Stomach smooth muscle (tissue), 2 donors: ENCODE results near the gene SNTG2.

Source experiments
- H3K27ac ChIP-seq: one replicate; pipeline ENCODE4 v1.7.0; 2013; ENCODE audit warnings: mild to moderate bottlenecking, low read length, inconsistent platforms
- H3K27me3 ChIP-seq, 2 donors: one replicate each; pipeline ENCODE4 v1.7.0; 2013; ENCODE audit warnings: low read length in 2 of 2; ENCODE audit not compliant: insufficient read depth in 2 of 2, control insufficient read depth in 1 of 2
- H3K36me3 ChIP-seq, 2 donors: one replicate each; pipeline ENCODE4 v1.7.0; 2013; ENCODE audit warnings: low read length in 2 of 2; ENCODE audit not compliant: control insufficient read depth in 2 of 2, insufficient read depth in 2 of 2
- H3K4me1 ChIP-seq: one replicate; pipeline ENCODE4 v1.7.0; 2013; ENCODE audit warnings: low read length; ENCODE audit not compliant: control insufficient read depth, insufficient read depth
- H3K4me3 ChIP-seq, 2 donors: one replicate each; pipeline ENCODE4 v1.7.0; 2013; ENCODE audit warnings: low read length in 2 of 2
- H3K9ac ChIP-seq, 2 donors: one replicate each; pipeline ENCODE4 v1.7.0; 2013; ENCODE audit warnings: low read length in 2 of 2, mild to moderate bottlenecking in 1 of 2
- H3K9me3 ChIP-seq, 2 donors: one replicate each; pipeline ENCODE4 v1.7.0; 2013; ENCODE audit warnings: low read length in 2 of 2; ENCODE audit not compliant: control insufficient read depth in 2 of 2
- donor health status: healthy.
- donor health status: Pancreatic carcinoma.

The SNTG2 gene

DNA sequence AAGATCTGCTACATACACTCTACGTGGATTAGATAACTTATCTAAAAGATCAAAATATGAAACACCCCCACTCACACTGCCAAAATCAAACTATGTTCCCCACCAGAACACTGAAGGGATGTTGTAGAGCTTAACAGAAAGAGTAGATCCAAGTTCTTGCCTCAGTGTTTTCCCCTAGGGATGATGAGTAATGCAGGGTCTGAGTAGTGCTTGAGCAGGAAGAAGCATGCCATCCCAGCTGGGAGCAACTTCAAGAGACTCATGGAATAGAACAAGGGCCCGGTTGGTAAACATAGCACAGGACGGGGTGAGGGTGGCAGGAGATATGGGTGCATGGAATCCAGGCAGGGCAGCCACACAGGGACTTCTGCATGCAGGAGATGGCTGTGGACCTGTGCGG, 74.3 kb downstream of the SNTG2 start:
- H3K36me3 ChIP-seq, result no peaks in the 10 kb centered on the region
- H3K4me3 ChIP-seq, result no peak overlapping the region
- H3K9ac ChIP-seq, result no peak overlapping the region
- no peaks in the 10 kb centered on the region for H3K27me3 ChIP-seq
- H3K9me3 ChIP-seq, result no peaks in the 10 kb centered on the region
- no peaks in the 10 kb centered on the region for H3K4me1 ChIP-seq
- H3K27ac ChIP-seq, result no peak overlapping the region

DNA sequence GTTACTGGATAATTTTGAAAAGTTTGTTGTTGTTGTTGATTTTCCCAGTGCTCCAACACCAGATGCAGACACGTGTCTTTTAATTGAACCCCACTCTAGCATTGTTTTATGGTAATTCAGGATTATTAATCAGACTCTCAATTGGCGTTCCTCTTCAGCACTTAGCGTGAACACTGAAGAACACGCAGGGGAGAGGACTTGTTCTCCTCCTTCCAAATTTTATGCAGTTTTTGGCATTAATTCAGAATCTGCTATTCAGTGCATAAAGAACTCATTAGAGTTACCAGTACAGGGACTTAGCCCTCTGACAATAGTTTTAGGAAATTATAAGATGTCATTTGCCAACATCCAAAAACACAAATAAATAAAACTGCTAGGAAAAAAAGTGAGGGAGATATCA, 75.5 kb downstream of the SNTG2 start:
- Histone ChIP-seq H3K36me3 (no peaks in the 10 kb centered on the region), H3K27me3 (no peaks in the 10 kb centered on the region), H3K4me1 (no peaks in the 10 kb centered on the region)

DNA sequence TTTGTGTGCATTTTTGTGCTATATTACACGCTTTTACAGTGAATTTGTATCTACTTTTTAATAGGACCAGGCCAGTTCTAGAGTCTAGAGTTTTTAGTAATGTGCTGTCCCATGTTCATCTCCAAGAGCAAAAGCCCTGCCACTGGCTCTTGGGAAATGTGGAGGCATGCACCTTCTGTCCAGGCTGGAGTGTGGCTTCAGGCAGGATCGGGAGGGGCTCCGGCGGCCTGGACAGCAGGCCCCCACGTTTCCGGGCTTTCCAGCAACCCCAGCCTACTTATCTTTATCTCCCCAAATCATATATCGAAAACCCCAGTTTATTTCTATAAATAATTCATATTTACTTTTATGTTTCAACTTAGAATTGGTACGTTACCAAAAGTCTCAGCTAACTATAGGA, 78.2 kb downstream of the SNTG2 start:
- Histone ChIP-seq H3K9ac (no peak overlapping the region), H3K36me3 (no peaks in the 10 kb centered on the region), H3K4me1 (no peaks in the 10 kb centered on the region), H3K4me3 (no peak overlapping the region), H3K27me3 (no peaks in the 10 kb centered on the region), H3K27ac (no peak overlapping the region), H3K9me3 (no peaks in the 10 kb centered on the region)

More for the DNA sequence above, 75.5 kb downstream of the SNTG2 start:
- no peaks in the 10 kb centered on the region for H3K9me3 ChIP-seq
- no peak overlapping the region for H3K4me3 ChIP-seq
- H3K27ac ChIP-seq, result no peak overlapping the region
- H3K9ac ChIP-seq, result no peak overlapping the region

DNA sequence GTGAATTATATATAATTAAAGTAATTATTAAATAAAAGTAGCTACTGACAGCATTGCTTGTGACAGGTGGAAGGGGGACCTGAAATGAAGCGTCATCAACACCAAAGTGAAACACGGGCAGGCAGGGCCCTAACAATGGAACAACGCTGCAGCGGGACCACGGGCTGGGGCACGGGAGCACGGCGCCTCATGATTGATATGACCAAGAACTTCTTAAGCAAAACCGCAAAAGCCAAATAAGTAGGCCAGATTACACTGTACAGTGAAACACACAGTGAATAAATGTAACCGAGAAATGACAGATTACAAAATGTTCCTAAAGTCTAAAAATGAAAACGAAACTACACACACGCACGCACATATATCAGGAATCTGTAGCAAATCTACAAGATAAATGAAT, 81.4 kb downstream of the SNTG2 start:
- H3K27me3 ChIP-seq, result peaks cover 0 to 3% of the 10 kb centered on the region in 2 donors
- H3K9ac ChIP-seq, result no peak overlapping the region
- H3K36me3 ChIP-seq, result no peaks in the 10 kb centered on the region
- no peak overlapping the region for H3K27ac ChIP-seq
- H3K9me3 ChIP-seq, result no peaks in the 10 kb centered on the region
- H3K4me1 ChIP-seq, result no peaks in the 10 kb centered on the region
- no peak overlapping the region for H3K4me3 ChIP-seq

DNA sequence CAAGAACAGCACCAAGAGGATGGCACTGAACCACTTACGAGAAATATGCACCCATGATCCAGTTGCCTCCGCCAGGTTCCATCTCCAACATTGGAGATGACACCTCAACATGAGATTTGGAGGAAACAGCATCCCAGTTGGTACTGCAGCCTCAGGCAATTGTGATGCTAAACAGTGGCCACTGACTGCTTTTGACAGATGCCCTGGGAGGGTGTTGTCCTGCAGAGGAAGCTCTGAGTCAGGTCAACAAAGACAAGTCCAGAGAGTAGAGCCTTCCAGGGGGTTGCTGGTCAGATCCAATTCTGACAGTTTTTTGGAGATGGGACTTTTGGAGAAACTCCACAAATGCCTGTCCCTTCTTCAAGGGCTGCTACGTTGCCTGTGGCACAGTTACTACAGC, 82.4 kb downstream of the SNTG2 start:
- Histone ChIP-seq H3K9ac (no peak overlapping the region), H3K36me3 (no peaks in the 10 kb centered on the region), H3K27me3 (peaks cover 0 to 4% of the 10 kb centered on the region in 2 donors), H3K4me3 (no peak overlapping the region), H3K9me3 (no peaks in the 10 kb centered on the region), H3K4me1 (no peaks in the 10 kb centered on the region), H3K27ac (no peak overlapping the region)

DNA sequence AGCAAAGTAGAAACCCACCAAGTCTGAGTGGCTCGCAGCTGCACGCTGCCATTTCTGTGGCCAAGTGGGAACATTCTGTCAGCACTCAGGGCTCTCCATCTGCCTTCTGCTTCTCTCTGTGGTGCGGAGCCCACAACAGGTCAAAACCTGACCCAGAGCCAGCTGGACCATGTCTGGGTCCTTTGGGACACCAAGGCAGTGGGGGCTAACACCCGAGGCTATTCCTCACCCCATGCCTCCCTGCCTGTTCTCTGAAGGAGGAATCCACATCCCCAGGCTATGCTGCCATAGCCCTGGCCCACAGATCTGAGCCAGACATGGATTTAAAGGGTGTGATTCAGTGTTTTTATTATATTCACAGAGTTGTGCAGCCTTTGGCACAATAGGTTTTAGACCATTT, 86.4 kb downstream of the SNTG2 start:
- Histone ChIP-seq H3K36me3 (no peaks in the 10 kb centered on the region), H3K9me3 (no peaks in the 10 kb centered on the region), H3K27ac (no peak overlapping the region), H3K9ac (no peak overlapping the region), H3K4me1 (no peaks in the 10 kb centered on the region), H3K27me3 (peaks cover 0 to 4% of the 10 kb centered on the region in 2 donors), H3K4me3 (no peak overlapping the region)

DNA sequence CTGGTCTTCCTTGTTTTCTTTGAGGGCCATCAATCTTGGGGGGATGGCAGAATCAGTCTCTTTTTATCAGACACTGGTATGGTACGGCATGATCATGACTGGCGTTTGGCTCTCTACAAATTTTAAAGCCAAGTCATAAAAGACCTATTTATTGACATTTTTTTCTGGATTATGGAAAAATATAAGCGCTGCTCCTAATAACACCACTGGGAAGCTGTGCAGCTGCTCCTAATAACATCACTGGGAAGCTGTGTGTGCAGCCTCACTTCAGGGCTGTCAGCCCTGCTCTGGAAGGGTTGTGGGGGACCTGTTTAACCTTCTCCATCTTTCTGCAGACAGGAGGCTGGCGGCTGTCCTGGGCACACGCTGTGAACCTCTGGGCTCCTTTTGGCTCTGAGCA, 88.9 kb downstream of the SNTG2 start:
- Histone ChIP-seq H3K4me1 (no peaks in the 10 kb centered on the region), H3K27ac (no peak overlapping the region), H3K9me3 (no peaks in the 10 kb centered on the region), H3K9ac (no peak overlapping the region), H3K36me3 (no peaks in the 10 kb centered on the region), H3K4me3 (no peak overlapping the region), H3K27me3 (peaks cover 0 to 4% of the 10 kb centered on the region in 2 donors)

DNA sequence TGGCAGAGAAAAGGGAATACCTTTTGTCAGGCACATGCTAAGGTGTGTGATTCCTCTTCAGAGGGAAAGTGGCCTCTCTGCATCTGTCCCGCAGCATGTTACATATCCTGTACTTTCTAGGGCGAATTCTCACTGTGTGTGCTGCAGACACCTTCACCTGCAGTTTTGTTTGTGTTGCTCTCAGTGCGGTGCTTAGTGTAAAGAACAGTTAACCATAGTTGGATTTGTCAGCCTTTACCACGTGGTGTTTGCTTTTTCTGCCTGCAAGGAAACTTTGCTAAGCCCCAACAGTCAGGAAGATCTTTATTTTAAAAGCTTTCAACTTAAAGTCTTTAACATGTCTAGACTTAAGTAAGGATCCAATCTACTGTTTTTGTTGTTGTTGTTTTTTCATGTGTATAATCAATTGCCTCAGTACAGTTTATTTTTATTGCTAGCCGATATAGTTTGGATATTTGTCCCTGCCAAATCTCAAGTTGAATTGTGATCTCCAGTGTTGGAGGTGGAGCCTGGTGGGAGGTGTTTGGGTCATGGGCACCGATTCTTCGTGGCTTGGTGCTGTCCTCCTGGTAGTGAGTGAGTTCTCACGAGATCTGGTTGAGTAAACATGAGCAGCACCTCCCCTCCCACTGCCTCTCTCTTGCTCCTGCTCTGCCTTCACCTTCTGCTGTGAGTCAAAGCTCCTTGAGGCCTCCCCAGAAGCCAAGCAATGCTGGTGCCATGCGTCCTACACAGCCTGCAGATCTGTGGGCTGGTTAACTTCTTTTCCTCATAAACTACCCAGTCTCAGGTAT, 90.6 kb downstream of the SNTG2 start:
- no peak overlapping the region for H3K4me3 ChIP-seq
- no peak overlapping the region for H3K9ac ChIP-seq
- no peak overlapping the region for H3K27ac ChIP-seq
- no peaks in the 10 kb centered on the region for H3K4me1 ChIP-seq
- H3K36me3 ChIP-seq, result no peaks in the 10 kb centered on the region
- no peaks in the 10 kb centered on the region for H3K9me3 ChIP-seq
- peaks cover 0 to 4% of the 10 kb centered on the region in 2 donors for H3K27me3 ChIP-seq

DNA sequence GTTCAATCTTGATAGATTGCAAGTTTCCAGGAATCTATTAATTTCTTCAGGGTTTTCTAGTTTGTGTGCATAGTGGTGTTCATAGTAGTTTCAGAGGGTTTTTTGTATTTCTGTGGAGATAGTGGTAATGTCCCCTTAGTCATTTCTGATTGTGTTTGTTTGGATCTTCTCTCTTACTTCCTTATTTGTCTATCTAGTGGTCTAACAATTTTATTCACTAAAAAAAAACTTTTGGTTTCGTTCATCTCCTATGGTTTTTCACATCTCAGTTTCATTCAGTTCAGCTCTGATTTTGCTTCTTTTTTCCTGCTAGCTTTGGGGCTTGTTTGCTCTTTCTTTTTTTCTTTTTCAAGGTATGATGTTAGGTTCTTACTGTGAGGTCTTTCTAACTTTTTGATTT, 94.5 kb downstream of the SNTG2 start:
- H3K9ac ChIP-seq, result no peak overlapping the region
- no peaks in the 10 kb centered on the region for H3K9me3 ChIP-seq
- H3K4me1 ChIP-seq, result no peaks in the 10 kb centered on the region
- no peak overlapping the region for H3K27ac ChIP-seq
- no peak overlapping the region for H3K4me3 ChIP-seq
- H3K27me3 ChIP-seq, result no peaks in the 10 kb centered on the region
- H3K36me3 ChIP-seq, result no peaks in the 10 kb centered on the region

DNA sequence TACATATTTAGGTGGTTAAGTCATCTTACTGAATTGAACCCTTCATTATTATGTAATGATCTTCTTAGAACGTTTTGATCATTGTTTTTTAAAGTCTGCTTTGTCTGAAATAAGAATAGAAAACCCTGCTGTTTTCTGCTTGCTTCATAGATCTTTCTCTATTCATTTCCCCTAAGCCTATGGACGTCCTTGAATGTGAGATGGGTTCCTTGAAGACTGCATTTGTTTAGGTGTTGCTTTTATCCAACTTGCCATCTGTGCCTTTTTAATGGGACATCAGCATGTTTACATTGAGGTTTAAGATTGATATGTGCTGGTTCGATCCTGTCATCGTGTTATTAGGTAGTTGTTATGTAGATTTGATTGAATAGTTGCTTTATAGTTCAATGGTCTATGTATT, 95.4 kb downstream of the SNTG2 start:
- H3K9me3 ChIP-seq, result no peaks in the 10 kb centered on the region
- no peak overlapping the region for H3K27ac ChIP-seq
- H3K4me3 ChIP-seq, result no peak overlapping the region
- H3K9ac ChIP-seq, result no peak overlapping the region
- no peaks in the 10 kb centered on the region for H3K4me1 ChIP-seq
- H3K27me3 ChIP-seq, result no peaks in the 10 kb centered on the region
- H3K36me3 ChIP-seq, result no peaks in the 10 kb centered on the region

DNA sequence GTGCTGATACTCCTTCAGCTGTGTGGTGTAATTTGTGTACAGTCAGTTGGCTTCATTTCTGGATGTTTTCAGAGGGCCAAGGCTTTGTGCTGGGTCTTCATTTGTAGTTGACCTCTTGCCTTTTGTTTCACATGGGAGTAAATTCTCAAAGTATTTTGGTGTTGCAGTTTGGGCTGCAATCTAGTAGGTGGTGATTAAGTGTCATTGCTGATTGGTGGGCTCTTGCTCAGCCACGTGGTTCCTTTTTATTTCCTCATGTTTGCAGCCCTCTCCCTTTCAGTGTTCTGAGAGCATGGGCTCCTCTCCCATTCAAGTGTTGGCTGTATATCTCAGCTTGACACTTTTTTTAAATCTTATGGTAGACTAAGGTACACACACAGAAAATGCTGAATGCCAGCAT, 96.8 kb downstream of the SNTG2 start:
- no peak overlapping the region for H3K9ac ChIP-seq
- H3K36me3 ChIP-seq, result no peaks in the 10 kb centered on the region
- H3K27me3 ChIP-seq, result no peaks in the 10 kb centered on the region
- no peak overlapping the region for H3K27ac ChIP-seq
- no peaks in the 10 kb centered on the region for H3K4me1 ChIP-seq
- H3K4me3 ChIP-seq, result no peak overlapping the region
- H3K9me3 ChIP-seq, result no peaks in the 10 kb centered on the region
